GM12878 (cell line): Measurements from ENCODE around the gene PNPLA3. TPM values are rescaled to one million over a fixed set of nuclear protein-coding genes. Genes with fewer than 3 reads are reported as not detected.

ENCODE experiments used
- BCL11A ChIP-seq: IDR thresholded peaks from 2 replicates; pipeline ENCODE4 v1.6.1; 2011; ENCODE audit warnings: low read depth, low read length
- BCL3 ChIP-seq: IDR thresholded peaks from 2 replicates; pipeline ENCODE4 v1.6.1; 2011; ENCODE audit warnings: borderline replicate concordance, low read depth, mild to moderate bottlenecking, moderate library complexity, low read length; ENCODE audit not compliant: insufficient read depth, poor library complexity, severe bottlenecking
- BCLAF1 ChIP-seq: fragments of 450-650 bp; IDR thresholded peaks from 2 replicates; pipeline ENCODE4 v1.6.1; 2017; ENCODE audit warnings: antibody characterized with exemption, mild to moderate bottlenecking, moderate library complexity
- BRCA1 ChIP-seq: IDR thresholded peaks from 2 replicates; pipeline ENCODE4 v1.6.1; 2011; ENCODE audit warnings: low read depth, low read length, improper control_type of control experiment
- CHD4 ChIP-seq: fragments of 200-600 bp; sonication (generic); IDR thresholded peaks from 2 replicates; pipeline ENCODE4 v1.6.1; 2016; ENCODE audit warnings: mild to moderate bottlenecking
- MLLT1 ChIP-seq: fragments of 450-650 bp; IDR thresholded peaks from 2 replicates; pipeline ENCODE4 v1.6.1; 2016; ENCODE audit warnings: mild to moderate bottlenecking
- MTA2 ChIP-seq: fragments of 450-650 bp; IDR thresholded peaks from 2 replicates; pipeline ENCODE4 v1.6.1; 2016; ENCODE audit warnings: low read depth, mild to moderate bottlenecking, moderate library complexity
- NR2C1 ChIP-seq: fragments of 450-650 bp; IDR thresholded peaks from 2 replicates; pipeline ENCODE4 v1.6.1; 2017; ENCODE audit warnings: antibody characterized with exemption, mild to moderate bottlenecking, moderate library complexity
- PML ChIP-seq: IDR thresholded peaks from 2 replicates; pipeline ENCODE4 v1.6.1; 2012; ENCODE audit warnings: low read length, inconsistent platforms
- RCOR1 ChIP-seq: conservative IDR thresholded peaks from 2 replicates; pipeline ENCODE4 v1.6.1; 2012; ENCODE audit warnings: low read depth, low read length, improper control_type of control experiment
- SMC3 ChIP-seq: IDR thresholded peaks from 2 replicates; pipeline ENCODE4 v1.6.1; 2011; ENCODE audit warnings: low read length, improper control_type of control experiment, borderline replicate concordance
- SREBF1 ChIP-seq: IDR thresholded peaks from 2 replicates; pipeline ENCODE4 v1.6.1; 2012; ENCODE audit warnings: mild to moderate bottlenecking, low read length
- TCF12 ChIP-seq: IDR thresholded peaks from 2 replicates; pipeline ENCODE4 v1.6.1; 2011; ENCODE audit warnings: low read depth, mild to moderate bottlenecking, low read length
- USF2 ChIP-seq: IDR thresholded peaks from 2 replicates; pipeline ENCODE4 v1.6.1; 2011; ENCODE audit warnings: low read depth, low read length, improper control_type of control experiment, borderline replicate concordance
- YBX1 ChIP-seq: fragments of 450-650 bp; IDR thresholded peaks from 2 replicates; pipeline ENCODE4 v1.6.1; 2016; ENCODE audit warnings: antibody characterized with exemption
- ZNF207 ChIP-seq: fragments of 450-650 bp; IDR thresholded peaks from 2 replicates; pipeline ENCODE4 v1.6.1; 2014; ENCODE audit warnings: antibody characterized with exemption, mild to moderate bottlenecking, borderline replicate concordance
- ZNF687 ChIP-seq: fragments of 450-650 bp; IDR thresholded peaks from 2 replicates; pipeline ENCODE4 v1.6.1; 2017; ENCODE audit warnings: mild to moderate bottlenecking, moderate library complexity
- polyA plus RNA-seq, 11 experiments: library from polyadenylated mRNA; depleted of rRNA in 4 of 11; unstranded in 6 of 11; stranded (reverse) in 5 of 11; fragments of >200 nt; fragmentation: Nextera tagmentation in 4 of 11; fragmentation: Illumina TruSeq in 1 of 11; extraction: Ambion mirVana in 4 of 11; extraction: Trizol in 1 of 11; gene quantifications; 1 replicate in 1 of 11; 2 replicates in 10 of 11; pipeline versions ENCODE4 v1.2.1 to v1.2.3, GENCODE V29; 2011 to 2016; ENCODE audit warnings: inconsistent platforms in 2 of 11, missing spikeins in 2 of 11, low read depth in 1 of 11
- total RNA-seq, 4 experiments: library from RNA; depleted of rRNA in 3 of 4; stranded (reverse); fragments of >200 nt in 3 of 4; fragmentation: Illumina TruSeq in 1 of 4; extraction: Trizol in 1 of 4; gene quantifications; 2 replicates each; pipeline versions ENCODE4 v1.2.1 to v1.2.3, GENCODE V29; 2013 to 2021

The PNPLA3 gene
- total and polyA plus RNA-seq, 10 of the 15 experiments (the other 5 are each of a cell fraction or from before 2014, with no cell fraction given), result 0.05 to 0.08 TPM; not detected in 8

- 0 out of 2 replicates have a peak, but pooled peaks have one; percentile 21 for TF ChIP-seq BCL11A
- 0 out of 2 replicates have a peak, but pooled peaks have one; percentile 30 for TF ChIP-seq MLLT1
- no peak for TF ChIP-seq SREBF1
- no peak for TF ChIP-seq RCOR1
- TF ChIP-seq CHD4, result no peak
- TF ChIP-seq BRCA1, result no peak
- no peak for TF ChIP-seq BCLAF1
- TF ChIP-seq USF2, result no peak
- no peak for TF ChIP-seq ZNF207
- no peak for TF ChIP-seq ZNF687
- TF ChIP-seq YBX1, result no peak
- 0 out of 2 replicates have a peak, but pooled peaks have one; percentile 8 for TF ChIP-seq TCF12
- TF ChIP-seq NR2C1, result no peak
- TF ChIP-seq MTA2, result no peak
- TF ChIP-seq PML, result no peak
- no peak for TF ChIP-seq BCL3
- TF ChIP-seq SMC3, result peak; percentile 60
Observed at GRCh38 chr22:43884600-43885318, 38.8 kb upstream of the PNPLA3 start (continued).
